Gastroesophageal sphincter (tissue), 3 donors: ENCODE data around the gene ARL2.

Experiments
- CTCF ChIP-seq, 4 experiments: fragments of 200-600 bp in 2 of 4; fragments of 450-650 bp in 2 of 4; sonication (generic) in 1 of 4; IDR thresholded peaks; one replicate each; pipeline ENCODE4 v1.5.1; 2017 to 2019; ENCODE audit warnings: antibody characterized with exemption in 4 of 4, mild to moderate bottlenecking in 2 of 4, moderate library complexity in 2 of 4
- POLR2AphosphoS5 ChIP-seq: sonication (generic); formaldehyde crosslinking; IDR thresholded peaks from one replicate; pipeline ENCODE4 v1.6.1; 2017; ENCODE audit warnings: antibody characterized with exemption

DNA sequence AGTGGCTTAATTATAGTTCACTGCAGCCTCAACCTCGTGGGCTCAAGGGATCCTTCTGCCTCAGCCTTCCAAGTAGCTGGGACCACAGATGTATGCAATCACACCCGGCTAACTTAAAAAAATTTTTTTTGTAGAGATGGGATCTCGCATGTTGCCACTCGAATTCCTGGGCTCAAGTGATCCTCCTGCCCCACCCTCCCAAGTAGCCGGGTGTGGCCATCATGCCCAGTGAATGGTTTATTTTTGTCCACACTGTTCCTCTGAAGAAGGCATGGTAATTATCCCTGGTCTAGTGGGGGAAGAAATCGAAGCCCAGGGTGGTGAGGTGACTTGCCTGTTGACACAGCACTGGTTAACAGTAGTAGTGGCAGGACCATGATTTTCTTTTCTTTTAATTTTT lies 28.9 kb downstream of the ARL2 start:
- TF ChIP-seq CTCF (IDR thresholded peaks at IDR 0.05) (no peak), POLR2AphosphoS5 (no peak)
